Calu3 (cell line): ENCODE measurements around the gene PANX1. TPM values are rescaled to one million over a fixed set of nuclear protein-coding genes. Genes with fewer than 3 reads are reported as not detected.

Experiments
- BruUV-seq: library from RNA; stranded (reverse); fragments of 400-500 nt; replicated peaks from 2 replicates; lab custom pipeline; 2021; lab: Mats Ljungman, UMichigan
- CTCF ChIA-PET: fragments of 300-600 bp; sonication (Branson Sonifier 250); formaldehyde crosslinking; loops from one replicate; lab custom pipeline; 2022; ENCODE audit warnings: antibody characterized with exemption; lab: Charles Lee
- DNase-seq: peaks from one replicate; pipeline ENCODE4 v3.0.0; 2022
- H3K27ac Mint-ChIP-seq: one replicate; pipeline ENCODE4 v1.8.0; 2022; ENCODE audit warnings: mixed read lengths; ENCODE audit not compliant: unreplicated experiment
- H3K27me3 Mint-ChIP-seq: one replicate; pipeline ENCODE4 v1.8.0; 2022; ENCODE audit warnings: mixed read lengths; ENCODE audit not compliant: unreplicated experiment
- H3K36me3 Mint-ChIP-seq: one replicate; pipeline ENCODE4 v1.8.0; 2022; ENCODE audit warnings: mild to moderate bottlenecking, moderate library complexity, mixed read lengths; ENCODE audit not compliant: insufficient read depth, unreplicated experiment
- H3K4me1 Mint-ChIP-seq: one replicate; pipeline ENCODE4 v1.8.0; 2022; ENCODE audit warnings: mild to moderate bottlenecking, low read depth, mixed read lengths; ENCODE audit not compliant: unreplicated experiment
- H3K4me3 Mint-ChIP-seq: one replicate; pipeline ENCODE4 v1.8.0; 2022; ENCODE audit warnings: mild to moderate bottlenecking, low read depth, moderate library complexity, mixed read lengths; ENCODE audit not compliant: unreplicated experiment
- H3K9me3 Mint-ChIP-seq: one replicate; pipeline ENCODE4 v1.8.0; 2022; ENCODE audit warnings: low read depth, mixed read lengths; ENCODE audit not compliant: unreplicated experiment
- CTCF ChIP-seq: fragments of 200-600 bp; IDR thresholded peaks from one replicate; pipeline ENCODE4 v1.8.0; 2022; ENCODE audit warnings: antibody characterized with exemption; ENCODE audit not compliant: unreplicated experiment
- intact Hi-C: fragments of 100-400 bp; cut with micrococcal nuclease; formaldehyde crosslinking; loops from one replicate; pipeline ENCODE4 v1.10.0; 2022; ENCODE audit not compliant: unreplicated experiment
- total RNA-seq: library from RNA; stranded (reverse); gene quantifications from 2 replicates; pipeline ENCODE4 v1.2.3, GENCODE V29; 2022

The PANX1 gene
- total RNA-seq, 1 experiment from 2014 or later: 20.2 TPM

DNA sequence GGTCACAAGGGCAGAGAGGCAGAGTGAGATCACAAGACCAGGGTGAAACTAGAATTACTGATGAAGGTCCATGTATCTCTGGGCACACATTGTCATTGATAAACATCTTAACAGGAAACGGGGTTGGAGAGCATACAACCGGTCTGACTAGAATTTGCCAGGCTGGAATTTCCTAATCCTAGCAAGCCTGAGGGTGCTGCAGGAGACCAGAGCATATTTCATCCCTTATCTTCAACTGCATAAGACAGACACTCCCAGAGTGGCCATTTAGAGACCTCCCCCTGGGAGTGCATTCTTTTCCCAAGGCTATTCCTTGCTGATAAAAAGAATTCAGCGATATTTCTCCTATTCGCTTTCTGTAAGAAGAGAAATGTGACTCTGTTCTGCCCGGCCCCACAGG is 91.1 kb downstream of the PANX1 start:
- H3K4me3 Mint-ChIP-seq: no peak overlapping the region
- CTCF ChIA-PET: no interaction called here
- intact Hi-C loops: no loop called here
- peak; percentile 26 for DNase-seq
- H3K27me3 Mint-ChIP-seq: no peaks in the 10 kb centered on the region
- H3K9me3 Mint-ChIP-seq: no peaks in the 10 kb centered on the region
- H3K4me1 Mint-ChIP-seq: peaks cover 14% of the 10 kb centered on the region
- no peaks in the 10 kb centered on the region for H3K36me3 Mint-ChIP-seq
- TF ChIP-seq CTCF: no peak
- BruUV-seq: no TSS peak
- H3K27ac Mint-ChIP-seq: peak overlapping the region; percentile 27

- BruUV-seq: no TSS peak
- TF ChIP-seq CTCF: no peak
- H3K27me3 Mint-ChIP-seq: no peaks in the 10 kb centered on the region
- H3K9me3 Mint-ChIP-seq: no peaks in the 10 kb centered on the region
- peaks cover 14% of the 10 kb centered on the region for H3K4me1 Mint-ChIP-seq
- CTCF ChIA-PET: interaction anchor here (0.6 to 0.7 kb wide), 2 partner anchors 9 to 1455 kb away, joined by 3 read pairs; no protein-coding TSS in a partner anchor
- H3K27ac Mint-ChIP-seq: no peak overlapping the region
- no peak for DNase-seq
- no peaks in the 10 kb centered on the region for H3K36me3 Mint-ChIP-seq
- no peak overlapping the region for H3K4me3 Mint-ChIP-seq
- intact Hi-C loops: no loop called here
Observed at GRCh38 chr11:94224078-94224477, 95.4 kb downstream of the PANX1 start.

Other genes with a start within 250 kb of the PANX1 start
- not detected in 2 replicates for gene HEPHL1, start 107.5 kb upstream of the PANX1 start, total RNA-seq
- not detected in 2 replicates for gene IZUMO1R, start 175.7 kb downstream of the PANX1 start, total RNA-seq